Testis (tissue), 2 donors: ENCODE data around the gene STK38.

ENCODE experiments used
- CTCF ChIP-seq, 3 experiments: fragments of 450-650 bp in 2 of 3; fragments of 200-600 bp in 1 of 3; sonication (generic) in 1 of 3; IDR thresholded peaks; one replicate each; pipeline ENCODE4 v1.5.1; 2016 to 2019; ENCODE audit warnings: antibody characterized with exemption in 3 of 3, mild to moderate bottlenecking in 2 of 3, moderate library complexity in 1 of 3
- POLR2A ChIP-seq: fragments of 450-650 bp; IDR thresholded peaks from one replicate; pipeline ENCODE4 v1.6.1; 2017; ENCODE audit warnings: antibody characterized with exemption, mild to moderate bottlenecking, moderate library complexity

- TF ChIP-seq CTCF (IDR thresholded peaks at IDR 0.05) (no peak), POLR2A (no peak)
Measured at GRCh38 chr6:36578431-36578830, 31.2 kb upstream of the STK38 start.
